Activated CD8-positive, alpha-beta memory T cell treated with anti-CD3 and anti-CD28 coated beads for 1 hour (primary cell): ENCODE data around the gene LRP1.

ENCODE experiments used
- DNase-seq, 2 donors: peaks; one replicate each; pipeline ENCODE4 v3.0.0-alpha.2; 2020; ENCODE audit warnings: low read depth in 1 of 2; ENCODE audit errors: extremely low read depth in 1 of 2

Gene LRP1

GRCh38 chr12:57152639-57153038, 24.4 kb downstream of the LRP1 start:
- no peak for DNase-seq

DNA sequence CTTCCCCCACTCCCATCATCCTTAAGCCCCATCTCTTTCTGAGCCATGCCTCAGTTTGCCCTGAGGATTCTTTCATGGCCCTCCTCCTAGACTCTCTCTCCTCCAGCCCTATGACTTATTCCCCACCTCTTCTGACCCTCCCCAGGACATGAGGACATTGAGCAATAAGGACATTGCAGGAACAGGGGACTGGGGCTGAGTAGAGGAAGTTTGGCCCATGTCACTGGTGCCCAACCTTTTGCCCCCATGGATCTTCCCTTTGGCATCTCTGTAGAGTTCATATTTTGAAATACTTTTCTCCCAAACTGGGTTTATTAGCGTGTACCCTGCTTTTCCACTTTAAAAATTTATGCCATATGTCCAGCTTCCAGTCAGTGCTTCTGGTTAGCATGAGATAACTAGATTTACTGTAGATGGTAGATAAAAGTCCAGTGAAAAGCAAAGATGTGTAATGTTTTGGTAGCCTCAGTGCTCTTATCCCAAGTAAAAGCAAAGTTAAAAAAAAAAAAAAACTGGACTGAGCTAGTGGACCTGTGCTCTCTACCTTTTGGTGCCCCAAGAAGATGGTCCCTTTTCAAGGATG, 25.2 kb downstream of the LRP1 start:
- DNase-seq = no peak

DNA sequence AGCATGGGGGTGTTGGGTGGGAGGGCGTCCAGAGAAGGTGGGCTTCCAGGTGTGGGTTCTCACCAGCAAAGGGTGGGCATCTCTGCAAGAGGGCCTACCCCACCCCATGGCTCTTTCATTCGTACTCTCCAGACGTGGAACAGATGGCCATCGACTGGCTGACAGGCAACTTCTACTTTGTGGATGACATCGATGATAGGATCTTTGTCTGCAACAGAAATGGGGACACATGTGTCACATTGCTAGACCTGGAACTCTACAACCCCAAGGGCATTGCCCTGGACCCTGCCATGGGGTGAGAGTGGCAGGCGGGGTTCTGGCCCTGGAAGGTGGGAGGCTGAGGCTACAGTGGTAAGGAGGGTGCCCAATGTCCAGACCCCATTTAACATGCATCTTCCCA, 25.8 kb downstream of the LRP1 start:
- no peak for DNase-seq

DNA sequence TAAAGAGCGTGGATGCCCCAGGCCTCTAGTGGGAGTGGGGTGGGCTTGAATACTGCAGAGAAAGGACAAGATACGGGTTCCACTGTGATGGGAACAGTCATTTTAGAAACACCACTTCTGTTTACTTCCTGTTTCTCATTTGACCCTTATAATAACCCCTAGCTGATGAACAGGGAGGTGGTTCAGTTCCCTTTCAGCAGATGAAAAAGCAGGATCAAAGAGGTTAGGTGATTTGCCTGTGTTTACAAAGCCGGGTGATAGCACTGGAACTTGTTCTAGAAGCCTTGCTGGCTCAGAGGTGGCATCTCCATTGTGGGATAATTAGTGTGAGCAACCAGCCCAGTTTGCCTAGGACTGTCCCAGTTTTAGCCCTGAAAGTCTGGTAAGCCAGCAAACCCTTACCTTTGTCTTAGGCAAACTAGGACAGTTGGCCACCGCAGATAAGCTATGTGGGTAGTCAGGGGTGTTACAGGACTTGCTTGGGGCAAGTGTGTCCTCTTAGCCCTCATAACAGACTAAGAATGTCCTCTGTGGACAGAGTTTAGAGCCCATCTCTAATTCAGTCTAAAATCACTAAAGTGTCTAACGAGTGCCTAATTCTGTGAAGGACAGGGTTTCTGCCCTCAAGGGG, 26.6 kb downstream of the LRP1 start:
- no peak for DNase-seq

- no peak for DNase-seq
These were observed 28.6 kb downstream of the LRP1 start for GRCh38 chr12:57156701-57157403.

- no peak for DNase-seq
These were observed 29.4 kb downstream of the LRP1 start for GRCh38 chr12:57157588-57158173.

GRCh38 chr12:57158186-57158585, 29.9 kb downstream of the LRP1 start:
- no peak for DNase-seq

DNA sequence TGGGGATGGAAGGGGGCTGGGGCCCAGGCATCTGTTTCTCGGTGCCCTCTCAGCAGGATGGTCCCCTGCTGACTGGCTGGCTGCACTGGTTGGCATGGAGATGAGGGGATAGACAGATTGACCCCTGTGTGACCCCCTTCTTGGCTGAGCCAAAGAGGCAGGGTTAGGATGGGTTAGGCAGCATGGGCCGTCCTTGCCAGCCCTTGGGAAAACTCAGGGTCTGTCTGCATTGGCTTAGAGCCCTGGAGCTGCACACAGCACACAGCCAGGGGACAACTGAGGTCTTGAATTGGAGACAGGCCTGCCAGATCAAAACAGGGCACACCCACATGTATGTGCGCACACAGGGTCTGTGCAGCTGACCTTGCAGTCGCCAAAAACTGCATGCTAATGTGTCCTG, 30.4 kb downstream of the LRP1 start:
- DNase-seq = no peak

- DNase-seq = no peak
These were observed 31.0 kb downstream of the LRP1 start for GRCh38 chr12:57159311-57159710.

GRCh38 chr12:57160040-57160439, 31.8 kb downstream of the LRP1 start:
- DNase-seq = no peak

- DNase-seq = no peak
These were observed 32.5 kb downstream of the LRP1 start for GRCh38 chr12:57160741-57161140.

DNA sequence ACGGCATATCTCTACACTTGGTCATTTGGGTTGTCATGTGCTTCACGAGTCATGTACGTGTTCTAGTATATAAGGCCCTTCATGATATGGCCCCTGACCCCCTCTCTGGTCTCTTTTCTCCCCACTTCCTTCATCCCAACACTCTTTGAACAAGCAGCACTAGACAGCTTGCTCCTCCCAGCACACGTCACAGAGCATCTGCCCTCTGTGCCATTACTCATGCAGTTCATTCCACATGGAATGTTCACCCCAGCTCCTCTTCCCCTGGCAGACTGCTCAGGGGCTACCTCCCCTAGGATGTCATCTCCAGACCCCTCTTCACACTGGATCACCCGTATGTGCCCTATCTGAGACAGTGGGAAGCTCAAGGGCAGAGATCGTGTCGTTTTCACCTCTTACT, 33.2 kb downstream of the LRP1 start:
- no peak for DNase-seq

DNA sequence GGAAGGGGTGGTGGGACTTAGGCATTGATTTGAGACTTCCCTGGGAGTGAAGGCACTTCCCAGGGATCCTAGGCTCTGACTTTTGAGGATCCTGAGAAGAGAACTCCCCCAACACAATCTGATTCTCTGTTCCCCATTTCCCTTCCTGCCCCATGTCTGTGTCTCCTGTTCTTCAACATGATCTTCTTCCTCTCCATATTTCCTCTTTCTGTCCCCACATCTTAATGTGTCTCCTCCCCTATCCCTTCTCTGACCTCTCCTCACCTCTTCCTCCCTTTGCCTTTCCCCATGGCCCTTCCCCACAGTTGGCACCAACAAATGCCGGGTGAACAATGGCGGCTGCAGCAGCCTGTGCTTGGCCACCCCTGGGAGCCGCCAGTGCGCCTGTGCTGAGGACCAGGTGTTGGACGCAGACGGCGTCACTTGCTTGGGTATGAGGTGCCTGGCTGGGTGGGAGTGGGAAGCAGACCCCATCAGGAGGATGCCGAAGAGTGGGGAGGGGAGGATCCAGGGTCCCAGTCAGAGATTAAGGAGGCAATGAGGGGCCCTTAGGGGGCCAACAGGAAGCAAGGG, 34.4 kb downstream of the LRP1 start:
- DNase-seq = no peak

- DNase-seq = no peak
These were observed 36.2 kb downstream of the LRP1 start for GRCh38 chr12:57164454-57164853.

GRCh38 chr12:57164966-57165625, 36.8 kb downstream of the LRP1 start:
- DNase-seq = no peak

GRCh38 chr12:57165741-57166140, 37.5 kb downstream of the LRP1 start:
- DNase-seq = no peak

GRCh38 chr12:57166971-57167371, 38.7 kb downstream of the LRP1 start:
- DNase-seq = no peak

- DNase-seq = no peak
These were observed 39.8 kb downstream of the LRP1 start for GRCh38 chr12:57168058-57168457.

DNA sequence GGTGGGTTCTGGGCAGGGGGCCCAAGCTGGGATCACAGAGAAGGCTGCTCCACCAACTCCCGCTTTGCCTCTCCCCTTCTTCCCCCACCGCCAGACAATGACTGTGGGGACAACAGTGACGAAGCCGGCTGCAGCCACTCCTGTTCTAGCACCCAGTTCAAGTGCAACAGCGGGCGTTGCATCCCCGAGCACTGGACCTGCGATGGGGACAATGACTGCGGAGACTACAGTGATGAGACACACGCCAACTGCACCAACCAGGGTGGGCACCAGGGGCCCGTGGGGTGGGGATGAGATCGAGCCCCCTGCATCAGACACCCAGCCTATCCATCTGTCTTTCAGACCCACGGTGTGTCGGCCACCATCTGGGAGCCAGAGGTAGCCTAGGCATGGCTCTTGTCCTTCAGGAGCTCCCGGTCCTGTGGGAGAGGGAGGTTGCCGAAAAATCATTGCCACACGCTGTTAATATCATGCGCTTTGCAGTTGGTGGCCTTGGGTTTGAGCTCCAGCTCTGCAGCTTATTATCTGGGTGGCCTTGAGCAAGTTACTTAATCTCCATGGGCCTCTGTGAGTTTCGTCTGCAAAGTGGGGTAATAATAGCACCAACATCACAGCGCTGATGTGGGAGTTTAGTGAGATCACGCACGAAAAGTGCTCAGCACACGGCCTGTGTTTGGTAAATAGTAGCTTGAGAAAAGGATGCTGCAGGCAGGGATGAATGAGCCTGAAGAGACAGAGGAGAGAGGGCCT, 40.9 kb downstream of the LRP1 start:
- no peak for DNase-seq

GRCh38 chr12:57169969-57170368, 41.7 kb downstream of the LRP1 start:
- no peak for DNase-seq
